PC-9 (cell line): ENCODE data around the gene HOXC10.

Experiments
- CTCF ChIP-seq: fragments of 200-600 bp; sonication (generic); conservative IDR thresholded peaks from 2 replicates; pipeline ENCODE4 v1.6.1; 2017; ENCODE audit warnings: mixed run types, antibody characterized with exemption, mild to moderate bottlenecking, moderate library complexity
- EZH2 ChIP-seq: fragments of 200-600 bp; sonication (generic); IDR thresholded peaks from 2 replicates; pipeline ENCODE4 v1.8.0; 2017; ENCODE audit warnings: antibody characterized with exemption, low read depth

GRCh38 chr12:53967421-53967925, 17.5 kb upstream of the HOXC10 start:
- no peak for TF ChIP-seq CTCF
- TF ChIP-seq EZH2, result no peak
